Ascending aorta (tissue), 2 donors: Measurements from ENCODE around the gene MAP7D1. TPM values are rescaled to one million over a fixed set of nuclear protein-coding genes. Genes with fewer than 3 reads are reported as not detected.

Source experiments
- DNase-seq, 2 donors: peaks; one replicate each; pipeline ENCODE4 v3.0.0-alpha.2; 2019; ENCODE audit warnings: low spot score in 2 of 2
- H3K27ac ChIP-seq, 2 donors: fragments of 200-600 bp; sonication (generic); one replicate each; pipeline ENCODE4 v1.5.1; 2016 to 2017; ENCODE audit warnings: mild to moderate bottlenecking in 1 of 2
- H3K27me3 ChIP-seq: fragments of 200-600 bp; sonication (generic); one replicate; pipeline ENCODE4 v1.5.1; 2017
- H3K36me3 ChIP-seq, 2 donors: fragments of 200-600 bp; sonication (generic); one replicate each; pipeline ENCODE4 v1.5.1; 2016
- H3K4me1 ChIP-seq, 2 donors: fragments of 200-600 bp; sonication (generic); one replicate each; pipeline ENCODE4 v1.5.1; 2016 to 2017; ENCODE audit warnings: mild to moderate bottlenecking in 1 of 2
- H3K4me3 ChIP-seq, 2 donors: fragments of 200-600 bp; sonication (generic); one replicate each; pipeline ENCODE4 v1.5.1; 2016 to 2017; ENCODE audit warnings: mild to moderate bottlenecking in 1 of 2
- H3K9me3 ChIP-seq, 2 donors: fragments of 200-600 bp; sonication (generic); one replicate each; pipeline ENCODE4 v1.5.1; 2016
- CTCF ChIP-seq, 3 experiments: fragments of 200-600 bp in 2 of 3; fragments of 450-650 bp in 1 of 3; sonication (generic) in 2 of 3; IDR thresholded peaks; one replicate each; pipeline ENCODE4 v1.5.1; 2016 to 2019; ENCODE audit warnings: antibody characterized with exemption in 3 of 3, mild to moderate bottlenecking in 1 of 3, moderate library complexity in 1 of 3
- intact Hi-C: fragments of 100-400 bp; cut with DNase I; formaldehyde crosslinking; loops from one replicate; pipeline ENCODE4 v1.15.1; 2023
- total RNA-seq: library from RNA; depleted of rRNA; stranded (reverse); fragments of >200 nt; gene quantifications from one replicate; pipeline ENCODE4 v1.1.0, GENCODE V29; 2016

MAP7D1 gene
- total RNA-seq, 1 donor from 2014 or later, result 209 TPM

GRCh38 chr1:36111151-36111550 lies 44.8 kb upstream of the MAP7D1 start:
- H3K36me3 ChIP-seq, result no peaks in the 10 kb centered on the region
- TF ChIP-seq CTCF (IDR thresholded peaks at IDR 0.05), result no peak
- no peak overlapping the region for H3K4me3 ChIP-seq
- H3K9me3 ChIP-seq, result no peaks in the 10 kb centered on the region
- no peaks in the 10 kb centered on the region for H3K27me3 ChIP-seq
- intact Hi-C loops, result no loop called here
- H3K4me1 ChIP-seq, result peaks cover 6 to 13% of the 10 kb centered on the region in 2 donors
- H3K27ac ChIP-seq, result no peak overlapping the region
- DNase-seq, result no peak

GRCh38 chr1:36112823-36113222 lies 43.1 kb upstream of the MAP7D1 start:
- Histone ChIP-seq H3K27ac (peak overlapping the region; percentile 55 to 95), H3K9me3 (no peaks in the 10 kb centered on the region), H3K4me1 (peaks cover 17 to 27% of the 10 kb centered on the region in 2 donors), H3K27me3 (no peaks in the 10 kb centered on the region), H3K36me3 (no peaks in the 10 kb centered on the region), H3K4me3 (no peak overlapping the region)
- DNase-seq, result no peak
- intact Hi-C loops, result no loop called here
- TF ChIP-seq CTCF (IDR thresholded peaks at IDR 0.05), result no peak

- H3K4me3 ChIP-seq, result no peak overlapping the region
- no peaks in the 10 kb centered on the region for H3K9me3 ChIP-seq
- intact Hi-C loops, result loop anchor here (2.0 kb wide), 1 partner anchor 18 kb away; no protein-coding TSS in a partner anchor
- no peak for DNase-seq
- H3K27me3 ChIP-seq, result no peaks in the 10 kb centered on the region
- H3K4me1 ChIP-seq, result peaks cover 21 to 43% of the 10 kb centered on the region in 2 donors
- TF ChIP-seq CTCF (IDR thresholded peaks at IDR 0.05), result no peak
- no peaks in the 10 kb centered on the region for H3K36me3 ChIP-seq
- peak overlapping the region; percentile 89 to 95 for H3K27ac ChIP-seq
Measured at GRCh38 chr1:36114371-36114770, 41.6 kb upstream of the MAP7D1 start.

- H3K36me3 ChIP-seq, result no peaks in the 10 kb centered on the region
- H3K27ac ChIP-seq, result peak overlapping the region; percentile 89 to 95
- H3K4me3 ChIP-seq, result peak overlapping the region in 1 of 2 donors; percentile 7
- intact Hi-C loops, result loop anchor here (2.0 kb wide), 1 partner anchor 18 kb away; no protein-coding TSS in a partner anchor
- no peak for TF ChIP-seq CTCF (IDR thresholded peaks at IDR 0.05)
- no peaks in the 10 kb centered on the region for H3K27me3 ChIP-seq
- peak; percentile 45 to 89 for DNase-seq
- H3K4me1 ChIP-seq, result peaks cover 22 to 50% of the 10 kb centered on the region in 2 donors
- H3K9me3 ChIP-seq, result no peaks in the 10 kb centered on the region
Measured at GRCh38 chr1:36115200-36115669, 40.7 kb upstream of the MAP7D1 start.

- Histone ChIP-seq H3K9me3 (no peaks in the 10 kb centered on the region), H3K27me3 (no peaks in the 10 kb centered on the region), H3K36me3 (no peaks in the 10 kb centered on the region), H3K4me3 (peak overlapping the region in 1 of 2 donors; percentile 7), H3K4me1 (peaks cover 22 to 50% of the 10 kb centered on the region in 2 donors), H3K27ac (peak overlapping the region; percentile 89 to 95)
- TF ChIP-seq CTCF (IDR thresholded peaks at IDR 0.05), result no peak
- DNase-seq, result no peak
- intact Hi-C loops, result loop anchor here (2.0 kb wide), 1 partner anchor 17 kb away; no protein-coding TSS in a partner anchor
Measured at GRCh38 chr1:36115931-36116330, 40.0 kb upstream of the MAP7D1 start.
